SK-N-SH (cell line): ENCODE results near the gene KRTAP11-1. TPM values are rescaled to one million over a fixed set of nuclear protein-coding genes. Genes with fewer than 3 reads are reported as not detected.

Experiments used
- polyA plus RNA-seq, 3 experiments: library from polyadenylated mRNA; depleted of rRNA; stranded (reverse); fragments of >200 nt; gene quantifications; 2 replicates each; pipeline ENCODE4 v1.2.3, GENCODE V29; 2012

Gene KRTAP11-1
- polyA plus RNA-seq, 1 of the 3 experiments (the other 2 are of a cell fraction), result not detected

Other genes starting within 250 kb of the KRTAP11-1 start
- gene KRTAP20-2, start 246.4 kb downstream of the KRTAP11-1 start, polyA plus RNA-seq (2012; rRNA removed), result not detected in 2 replicates
- not detected in 2 replicates for gene KRTAP20-3, start 238.7 kb downstream of the KRTAP11-1 start, polyA plus RNA-seq (2012; rRNA removed)
- not detected in 2 replicates for gene KRTAP21-3, start 162.8 kb downstream of the KRTAP11-1 start, polyA plus RNA-seq (2012; rRNA removed)
- not detected in 2 replicates for gene KRTAP21-2, start 134.3 kb downstream of the KRTAP11-1 start, polyA plus RNA-seq (2012; rRNA removed)
- not detected in 2 replicates for gene KRTAP21-1, start 126.2 kb downstream of the KRTAP11-1 start, polyA plus RNA-seq (2012; rRNA removed)
- gene KRTAP8-1, start 68.3 kb downstream of the KRTAP11-1 start, polyA plus RNA-seq (2012; rRNA removed), result not detected in 2 replicates
- not detected in 2 replicates for gene KRTAP7-1, start 51.8 kb downstream of the KRTAP11-1 start, polyA plus RNA-seq (2012; rRNA removed)
- not detected in 2 replicates for gene KRTAP19-8, start 156.9 kb upstream of the KRTAP11-1 start, polyA plus RNA-seq (2012; rRNA removed)